Calu3 (cell line): ENCODE results near the gene PCP4. TPM values are rescaled to one million over a fixed set of nuclear protein-coding genes. Genes with fewer than 3 reads are reported as not detected.

Source experiments
- Bru-seq: library from RNA; stranded (reverse); fragments of 400-500 nt; gene quantifications from one replicate; lab custom pipeline; 2021; lab: Mats Ljungman, UMichigan
- BruChase-seq, 2 experiments: library from RNA; stranded (reverse); fragments of 400-500 nt; gene quantifications; one replicate each; lab custom pipeline; 2021; lab: Mats Ljungman, UMichigan
- BruUV-seq: library from RNA; stranded (reverse); fragments of 400-500 nt; replicated peaks from 2 replicates; lab custom pipeline; 2021; lab: Mats Ljungman, UMichigan
- CTCF ChIA-PET: fragments of 300-600 bp; sonication (Branson Sonifier 250); formaldehyde crosslinking; loops from one replicate; lab custom pipeline; 2022; ENCODE audit warnings: antibody characterized with exemption; lab: Charles Lee
- DNase-seq: peaks from one replicate; pipeline ENCODE4 v3.0.0; 2022
- H3K27ac Mint-ChIP-seq: one replicate; pipeline ENCODE4 v1.8.0; 2022; ENCODE audit warnings: mixed read lengths; ENCODE audit not compliant: unreplicated experiment
- H3K27me3 Mint-ChIP-seq: one replicate; pipeline ENCODE4 v1.8.0; 2022; ENCODE audit warnings: mixed read lengths; ENCODE audit not compliant: unreplicated experiment
- H3K36me3 Mint-ChIP-seq: one replicate; pipeline ENCODE4 v1.8.0; 2022; ENCODE audit warnings: mild to moderate bottlenecking, moderate library complexity, mixed read lengths; ENCODE audit not compliant: insufficient read depth, unreplicated experiment
- H3K4me1 Mint-ChIP-seq: one replicate; pipeline ENCODE4 v1.8.0; 2022; ENCODE audit warnings: mild to moderate bottlenecking, low read depth, mixed read lengths; ENCODE audit not compliant: unreplicated experiment
- H3K4me3 Mint-ChIP-seq: one replicate; pipeline ENCODE4 v1.8.0; 2022; ENCODE audit warnings: mild to moderate bottlenecking, low read depth, moderate library complexity, mixed read lengths; ENCODE audit not compliant: unreplicated experiment
- H3K9me3 Mint-ChIP-seq: one replicate; pipeline ENCODE4 v1.8.0; 2022; ENCODE audit warnings: low read depth, mixed read lengths; ENCODE audit not compliant: unreplicated experiment
- intact Hi-C: fragments of 100-400 bp; cut with micrococcal nuclease; formaldehyde crosslinking; loops from one replicate; pipeline ENCODE4 v1.10.0; 2022; ENCODE audit not compliant: unreplicated experiment
- long read RNA-seq: library from polyadenylated mRNA; stranded (forward); transcript quantifications from one replicate; pipeline ENCODE4 v2.0.0, GENCODE V29; 2022
- total RNA-seq: library from RNA; stranded (reverse); gene quantifications from 2 replicates; pipeline ENCODE4 v1.2.3, GENCODE V29; 2022
- TF ChIP-seq, protein P1 (sequence below): fragments of 200-600 bp; IDR thresholded peaks from one replicate; pipeline ENCODE4 v1.8.0; 2022; ENCODE audit warnings: antibody characterized with exemption; ENCODE audit not compliant: unreplicated experiment

Gene PCP4
- total RNA-seq = not detected in 2 replicates
- Bru-seq, nascent RNA = percentile 10 among the genes with signal in this experiment
- BruChase-seq, experiment 1, labeled RNA remaining after a 6-hour chase = percentile 4 among the genes with signal in this experiment
- percentile 7 among the genes with signal in this experiment for BruChase-seq, experiment 2, labeled RNA remaining after a 2-hour chase
- long read RNA-seq = 0 reads

DNA sequence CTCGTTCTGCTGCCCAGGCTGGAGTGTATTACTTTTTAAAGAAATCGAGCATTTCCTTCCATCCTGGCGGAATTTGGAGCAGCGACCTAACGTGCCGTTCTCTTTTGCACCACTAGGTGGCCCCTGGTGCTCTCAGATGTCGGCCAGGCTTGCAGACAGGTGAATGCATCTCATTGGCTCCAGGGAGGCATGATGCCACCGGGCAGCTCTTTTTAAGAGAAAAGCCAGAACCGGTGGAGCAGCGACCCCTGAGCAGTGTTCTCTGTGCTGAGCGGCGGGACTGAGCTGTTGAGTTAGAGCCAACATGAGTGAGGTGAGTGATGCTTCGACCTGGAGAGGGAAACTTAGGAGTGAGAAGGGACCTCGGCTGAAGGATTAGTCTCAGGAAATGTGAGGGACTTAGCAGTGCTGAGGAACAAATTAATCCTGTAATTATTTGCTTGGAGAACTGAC lies at the start of gene PCP4:
TSS of gene PCP4 (plus strand) at position 241 of the 453 bp plus-strand sequence. CDS start at position 305, 64 bp downstream.
- CTCF ChIA-PET = interaction anchor here (0.7 to 1.0 kb wide), 3 partner anchors 25 to 423 kb away, joined by 4 to 5 read pairs (median 4); no protein-coding TSS in a partner anchor
- no TSS peak for BruUV-seq
- Mint-ChIP-seq H3K4me3 (no peak within 1 kb of the TSS), H3K27ac (no peak within 1 kb of the TSS), H3K9me3 (no peaks in the 10 kb centered on the region), H3K36me3 (no peaks in the 10 kb centered on the region), H3K27me3 (peaks cover 42% of the 10 kb centered on the region), H3K4me1 (peaks cover 13% of the 10 kb centered on the region)
- DNase-seq = peak; percentile 64
- intact Hi-C loops = loop anchor here (2.0 to 5.0 kb wide), 3 partner anchors 45 to 255 kb away; no protein-coding TSS in a partner anchor
- TF ChIP-seq, protein P1, sequence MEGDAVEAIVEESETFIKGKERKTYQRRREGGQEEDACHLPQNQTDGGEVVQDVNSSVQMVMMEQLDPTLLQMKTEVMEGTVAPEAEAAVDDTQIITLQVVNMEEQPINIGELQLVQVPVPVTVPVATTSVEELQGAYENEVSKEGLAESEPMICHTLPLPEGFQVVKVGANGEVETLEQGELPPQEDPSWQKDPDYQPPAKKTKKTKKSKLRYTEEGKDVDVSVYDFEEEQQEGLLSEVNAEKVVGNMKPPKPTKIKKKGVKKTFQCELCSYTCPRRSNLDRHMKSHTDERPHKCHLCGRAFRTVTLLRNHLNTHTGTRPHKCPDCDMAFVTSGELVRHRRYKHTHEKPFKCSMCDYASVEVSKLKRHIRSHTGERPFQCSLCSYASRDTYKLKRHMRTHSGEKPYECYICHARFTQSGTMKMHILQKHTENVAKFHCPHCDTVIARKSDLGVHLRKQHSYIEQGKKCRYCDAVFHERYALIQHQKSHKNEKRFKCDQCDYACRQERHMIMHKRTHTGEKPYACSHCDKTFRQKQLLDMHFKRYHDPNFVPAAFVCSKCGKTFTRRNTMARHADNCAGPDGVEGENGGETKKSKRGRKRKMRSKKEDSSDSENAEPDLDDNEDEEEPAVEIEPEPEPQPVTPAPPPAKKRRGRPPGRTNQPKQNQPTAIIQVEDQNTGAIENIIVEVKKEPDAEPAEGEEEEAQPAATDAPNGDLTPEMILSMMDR = peak; percentile 60

DNA sequence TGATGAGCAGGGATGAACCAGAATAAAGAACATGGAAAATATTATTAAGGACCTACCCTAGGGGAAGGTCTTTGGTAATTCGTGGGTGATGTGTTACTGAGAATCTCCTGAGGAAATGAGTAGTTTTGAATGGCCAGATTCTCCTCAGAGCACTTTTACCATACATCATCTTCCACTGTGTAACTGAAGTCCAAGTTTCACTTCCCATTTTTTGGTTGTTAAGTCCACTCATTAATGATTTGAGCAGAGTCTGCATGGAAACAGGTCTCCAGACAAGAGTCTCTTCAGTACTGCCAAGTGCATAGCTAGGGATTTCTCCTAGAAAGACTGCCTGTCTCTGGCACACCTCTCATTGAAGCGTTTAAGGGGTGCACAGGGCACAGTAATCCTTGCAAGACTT lies 48.7 kb upstream of the PCP4 start:
- CTCF ChIA-PET = no interaction called here
- H3K27ac Mint-ChIP-seq = no peak overlapping the region
- no peaks in the 10 kb centered on the region for H3K4me1 Mint-ChIP-seq
- no TSS peak for BruUV-seq
- TF ChIP-seq, protein P1 = no peak
- no peaks in the 10 kb centered on the region for H3K36me3 Mint-ChIP-seq
- no peak for DNase-seq
- H3K9me3 Mint-ChIP-seq = no peaks in the 10 kb centered on the region
- H3K27me3 Mint-ChIP-seq = peaks cover 14% of the 10 kb centered on the region
- intact Hi-C loops = no loop called here
- no peak overlapping the region for H3K4me3 Mint-ChIP-seq

DNA sequence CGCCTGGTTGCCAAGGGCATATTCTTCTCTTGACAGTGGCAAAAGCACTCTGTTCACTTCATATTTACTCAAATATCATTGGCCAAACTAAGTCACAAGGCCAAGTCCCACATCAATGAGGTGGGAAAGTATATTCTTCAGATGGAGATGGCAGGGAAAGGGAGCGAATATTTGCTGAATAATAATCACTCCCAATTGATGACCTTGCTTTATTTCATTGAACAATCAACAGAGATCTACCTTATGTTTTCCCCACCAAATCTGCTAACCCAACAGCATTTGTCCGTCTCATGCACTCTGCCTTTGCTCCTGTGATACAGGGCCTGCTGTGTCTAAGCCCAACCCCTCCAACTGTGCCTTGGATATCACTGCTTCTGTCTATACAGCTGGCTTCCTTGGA lies 45.2 kb upstream of the PCP4 start:
- no peak overlapping the region for H3K4me3 Mint-ChIP-seq

DNA sequence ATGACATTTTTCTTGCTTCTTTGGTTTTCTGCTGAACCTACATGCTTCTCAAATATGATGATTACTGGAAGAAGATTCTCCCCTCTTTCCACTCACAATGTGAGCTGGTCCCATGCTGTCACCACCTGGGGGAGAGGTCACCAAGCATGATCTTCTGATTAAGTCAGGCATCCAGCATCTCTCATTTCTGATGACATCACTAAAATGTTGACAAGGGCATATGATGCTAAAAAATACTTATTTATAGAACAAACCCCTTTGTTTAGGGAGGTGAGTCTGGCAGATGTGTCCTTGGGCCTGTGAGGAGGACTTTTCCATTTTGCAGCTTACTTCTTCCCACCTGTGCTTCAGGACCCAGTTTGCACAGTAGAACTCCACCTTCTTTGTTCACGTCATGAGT lies 42.0 kb upstream of the PCP4 start:
- Mint-ChIP-seq H3K27ac (no peak overlapping the region), H3K4me1 (no peaks in the 10 kb centered on the region), H3K27me3 (peaks cover 11% of the 10 kb centered on the region), H3K36me3 (no peaks in the 10 kb centered on the region), H3K4me3 (no peak overlapping the region), H3K9me3 (peaks cover 3% of the 10 kb centered on the region)
- TF ChIP-seq, protein P1 = no peak
- CTCF ChIA-PET = no interaction called here
- DNase-seq = no peak
- BruUV-seq = no TSS peak
- intact Hi-C loops = no loop called here

More for the DNA sequence above, 45.2 kb upstream of the PCP4 start:
- CTCF ChIA-PET = no interaction called here
- intact Hi-C loops = no loop called here
- Mint-ChIP-seq H3K4me1 (no peaks in the 10 kb centered on the region), H3K27ac (no peak overlapping the region), H3K9me3 (peaks cover 3% of the 10 kb centered on the region), H3K27me3 (peaks cover 25% of the 10 kb centered on the region), H3K36me3 (no peaks in the 10 kb centered on the region)
- DNase-seq = no peak
- TF ChIP-seq, protein P1 = no peak
- BruUV-seq = no TSS peak
